SK-N-SH (cell line): ENCODE results near the gene GSG1L. TPM values are rescaled to one million over a fixed set of nuclear protein-coding genes. Genes with fewer than 3 reads are reported as not detected.

Experiments
- CTCF ChIA-PET: fragments of 300-600, 350-600 bp; formaldehyde crosslinking; extraction: SDS; loops from one replicate; lab custom pipeline; 2021; lab: Yijun Ruan, JAX
- POLR2A ChIA-PET: fragments of 350-600 bp; sonication (Branson Sonifier 250); formaldehyde crosslinking; extraction: SDS; loops from one replicate; lab custom pipeline; 2020; ENCODE audit warnings: antibody characterized with exemption, inconsistent platforms; lab: Yijun Ruan, JAX
- DNase-seq: peaks from one replicate; pipeline ENCODE4 v3.0.0; 2012
- H2AFZ ChIP-seq: fragments of 200-600 bp; sonication (generic); 2 replicates; pipeline ENCODE4 v1.8.1; 2016; ENCODE audit warnings: antibody characterized with exemption, mild to moderate bottlenecking, low read depth
- H3F3A ChIP-seq: fragments of 200-600 bp; sonication (generic); replicated peaks from 2 replicates; pipeline ENCODE3; 2016; ENCODE audit warnings: antibody characterized with exemption, mild to moderate bottlenecking; ENCODE audit not compliant: insufficient read depth
- H3K27ac ChIP-seq, 2 experiments: fragments of 200-500 bp in 1 of 2; fragments of 200-600 bp in 1 of 2; sonication (Bioruptor generic) in 1 of 2; sonication (generic), shearing (Covaris generic) in 1 of 2; 2 replicates each; pipeline versions ENCODE4 v1.5.1 to v1.6.1; 2014 to 2016; ENCODE audit warnings: low read depth in 2 of 2, inconsistent platforms in 1 of 2, low read length in 1 of 2, mild to moderate bottlenecking in 1 of 2, mixed read lengths in 1 of 2
- H3K27me3 ChIP-seq: fragments of 200-600 bp; sonication (generic), shearing (Covaris generic); 2 replicates; pipeline ENCODE4 v1.6.1; 2016; ENCODE audit warnings: mixed run types; ENCODE audit not compliant: insufficient read depth
- H3K36me3 ChIP-seq, 2 experiments: fragments of 200-500 bp in 1 of 2; fragments of 200-600 bp in 1 of 2; sonication (Bioruptor generic) in 1 of 2; sonication (generic) in 1 of 2; replicated peaks in 1 of 2; 2 replicates each; pipeline versions ENCODE3 to v1.5.1; 2014 to 2016; ENCODE audit warnings: low read length in 1 of 2, mild to moderate bottlenecking in 1 of 2; ENCODE audit not compliant: insufficient read depth in 2 of 2, control insufficient read depth in 1 of 2
- H3K4me1 ChIP-seq, 2 experiments: fragments of 200-500 bp in 1 of 2; fragments of 200-600 bp in 1 of 2; sonication (Bioruptor generic) in 1 of 2; sonication (generic), shearing (Covaris generic) in 1 of 2; 2 replicates each; pipeline versions ENCODE4 v1.5.1 to v1.6.1; 2014 to 2016; ENCODE audit warnings: low read depth in 1 of 2, low read length in 1 of 2, mixed run types in 1 of 2; ENCODE audit not compliant: insufficient read depth in 2 of 2, control insufficient read depth in 1 of 2
- H3K4me2 ChIP-seq: fragments of 200-600 bp; sonication (generic), shearing (Covaris generic); 2 replicates; pipeline ENCODE4 v1.6.1; 2017; ENCODE audit warnings: mixed run types
- H3K4me3 ChIP-seq, 2 experiments: fragments of 200-500 bp in 1 of 2; fragments of 200-600 bp in 1 of 2; sonication (Bioruptor generic) in 1 of 2; sonication (generic), shearing (Covaris generic) in 1 of 2; 2 replicates each; pipeline versions ENCODE4 v1.5.1 to v1.8.1; 2014 to 2016; ENCODE audit warnings: low read depth in 2 of 2, inconsistent platforms in 1 of 2, low read length in 1 of 2, mild to moderate bottlenecking in 1 of 2, mixed read lengths in 1 of 2, moderate library complexity in 1 of 2
- H3K79me2 ChIP-seq: fragments of 200-600 bp; sonication (generic); 2 replicates; pipeline ENCODE4 v1.8.1; 2017; ENCODE audit warnings: mild to moderate bottlenecking; ENCODE audit not compliant: insufficient read depth
- H3K9ac ChIP-seq: fragments of 200-600 bp; sonication (generic); 2 replicates; pipeline ENCODE4 v1.6.1; 2017; ENCODE audit warnings: mixed run types
- H3K9me2 ChIP-seq: fragments of 200-600 bp; sonication (generic); 2 replicates; pipeline ENCODE4 v1.6.1; 2017; ENCODE audit warnings: mixed run types
- H3K9me3 ChIP-seq: fragments of 200-600 bp; sonication (generic); 2 replicates; pipeline ENCODE4 v1.6.1; 2017; ENCODE audit warnings: mixed run types, mild to moderate bottlenecking, moderate library complexity
- H4K20me1 ChIP-seq: fragments of 200-600 bp; sonication (generic); 2 replicates; pipeline ENCODE4 v1.6.1; 2017; ENCODE audit warnings: mild to moderate bottlenecking, mixed run types; ENCODE audit not compliant: insufficient read depth
- CHD2 ChIP-seq: fragments of 150-350 bp; IDR thresholded peaks from 2 replicates; pipeline ENCODE4 v1.6.1; 2018; ENCODE audit warnings: low read length; ENCODE audit not compliant: partially characterized antibody
- JUND ChIP-seq: IDR thresholded peaks from 2 replicates; pipeline ENCODE4 v1.4.0; 2012
- POLR2AphosphoS5 ChIP-seq: IDR thresholded peaks from 2 replicates; pipeline ENCODE4 v1.6.1; 2012; ENCODE audit warnings: low read depth, low read length
- REST ChIP-seq: IDR thresholded peaks from 2 replicates; pipeline ENCODE4 v1.6.1; 2012; ENCODE audit warnings: mild to moderate bottlenecking, low read depth, low read length, moderate library complexity
- WGBS: methylation state at CpG from one replicate; pipeline ENCODE4 v1.1.6; 2017; ENCODE audit warnings: low lambda C conversion rate; 5-methylcytosine and 5-hydroxymethylcytosine counted together
- polyA plus RNA-seq, 3 experiments: library from polyadenylated mRNA; depleted of rRNA; stranded (reverse); fragments of >200 nt; gene quantifications; 2 replicates each; pipeline ENCODE4 v1.2.3, GENCODE V29; 2012

The GSG1L gene
- polyA plus RNA-seq, 1 of the 3 experiments (the other 2 are of a cell fraction), result not detected

GRCh38 chr16:27798241-27798640 is 265.3 kb downstream of the GSG1L start (continued):
- no peak for TF ChIP-seq REST
- no peak for TF ChIP-seq JUND

- TF ChIP-seq REST (peak; percentile 97), POLR2AphosphoS5 (no peak)
- TF ChIP-seq, all 33 proteins: peak for 1
- ChIA-PET CTCF (no interaction called here), POLR2A (no interaction called here)
- no peaks in the 10 kb centered on the region for H3K9me3 ChIP-seq
- no peaks in the 10 kb centered on the region for H4K20me1 ChIP-seq
- no peaks in the 10 kb centered on the region for H3F3A ChIP-seq
- no peaks in the 10 kb centered on the region for H3K79me2 ChIP-seq
- no peak overlapping the region for H3K4me2 ChIP-seq
- no peak overlapping the region for H3K9ac ChIP-seq
- H3K4me1 ChIP-seq, result no peaks in the 10 kb centered on the region; a peak in 1 of 4 replicates
- H3K9me2 ChIP-seq, result no peaks in the 10 kb centered on the region
- no peaks in the 10 kb centered on the region for H3K27me3 ChIP-seq
- no peaks in the 10 kb centered on the region for H3K36me3 ChIP-seq
- H3K4me3 ChIP-seq, result no peak overlapping the region
- no peak overlapping the region for H3K27ac ChIP-seq
- no peak for DNase-seq
- 64% methylated on average over 10 of the region's 11 CpGs for WGBS
- no peak overlapping the region for H2AFZ ChIP-seq
Measured at GRCh38 chr16:27795992-27796614, 267.4 kb downstream of the GSG1L start.

DNA sequence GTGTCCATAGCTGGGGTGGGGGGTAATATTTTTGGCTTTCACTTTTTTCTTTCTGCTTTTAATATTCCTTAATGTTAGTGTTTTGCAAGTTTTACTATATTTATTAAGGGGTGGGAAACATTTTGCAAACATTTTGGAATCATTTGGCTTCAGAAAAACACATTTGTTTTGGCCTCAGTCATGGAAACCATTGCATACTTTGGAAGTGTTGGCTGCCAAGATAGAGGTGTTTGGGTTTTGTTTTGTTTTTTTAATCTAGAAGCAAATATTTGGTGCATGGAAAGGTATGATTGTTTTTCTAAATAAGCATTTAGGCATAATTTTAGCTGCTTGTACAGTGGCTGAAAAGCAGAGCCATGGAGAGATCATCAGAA is 270.3 kb downstream of the GSG1L start:
- H3K9ac ChIP-seq, result no peak overlapping the region
- H3K27me3 ChIP-seq, result no peaks in the 10 kb centered on the region
- no peaks in the 10 kb centered on the region for H3K9me2 ChIP-seq
- H3K9me3 ChIP-seq, result no peaks in the 10 kb centered on the region
- ChIA-PET CTCF (interaction anchor here (0.5 to 2.0 kb wide), 3 partner anchors 13 to 153 kb away, joined by 3 to 9 read pairs (median 5); no protein-coding TSS in a partner anchor), POLR2A (no interaction called here)
- no peak overlapping the region for H3K4me2 ChIP-seq
- no peak for DNase-seq
- H4K20me1 ChIP-seq, result no peaks in the 10 kb centered on the region
- H3K79me2 ChIP-seq, result no peaks in the 10 kb centered on the region
- no peak overlapping the region for H3K27ac ChIP-seq
- H3K4me3 ChIP-seq, result no peak overlapping the region
- H3K36me3 ChIP-seq, result no peaks in the 10 kb centered on the region
- TF ChIP-seq CHD2, result no peak
- no peak overlapping the region for H2AFZ ChIP-seq
- H3F3A ChIP-seq, result no peaks in the 10 kb centered on the region
- H3K4me1 ChIP-seq, result no peaks in the 10 kb centered on the region
